GM18867 (cell line): Measurements from ENCODE around the gene CDH9.

Experiments
- ATAC-seq: cut with Tn5 transposase; IDR thresholded peaks from one replicate; pipeline ENCODE4 v1.9.1; 2021; ENCODE audit warnings: mild to moderate bottlenecking, moderate library complexity; ENCODE audit not compliant: unreplicated experiment

CDH9 gene

GRCh38 chr5:27038476-27038875 lies at the start of gene CDH9:
Gene CDH9 (minus strand): TSS chr5:27038586. CDS start chr5:26988333, 50,253 bp downstream.
- ATAC-seq = no peak

DNA sequence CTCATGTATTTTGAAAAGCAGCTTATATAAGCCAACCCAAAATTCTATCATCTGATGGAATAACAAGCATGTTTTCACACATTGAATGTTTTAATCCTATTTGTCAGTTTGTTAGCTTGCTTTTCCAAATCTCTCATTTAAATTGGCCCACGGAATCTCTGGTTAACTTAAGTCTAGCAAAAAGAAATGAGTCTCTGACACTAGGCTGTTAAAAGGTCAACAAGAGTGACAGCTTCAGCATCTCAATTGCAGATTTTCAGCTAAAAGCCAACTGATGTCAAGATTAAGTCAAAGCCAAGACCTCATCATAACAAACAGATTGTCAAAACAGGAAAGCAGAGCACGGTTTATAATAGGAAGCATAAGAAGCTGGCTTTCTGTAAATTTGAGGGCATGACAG lies 49.4 kb upstream of the CDH9 start:
- ATAC-seq = no peak

- no peak for ATAC-seq
Observed at GRCh38 chr5:27083449-27084415, 45.3 kb upstream of the CDH9 start.

DNA sequence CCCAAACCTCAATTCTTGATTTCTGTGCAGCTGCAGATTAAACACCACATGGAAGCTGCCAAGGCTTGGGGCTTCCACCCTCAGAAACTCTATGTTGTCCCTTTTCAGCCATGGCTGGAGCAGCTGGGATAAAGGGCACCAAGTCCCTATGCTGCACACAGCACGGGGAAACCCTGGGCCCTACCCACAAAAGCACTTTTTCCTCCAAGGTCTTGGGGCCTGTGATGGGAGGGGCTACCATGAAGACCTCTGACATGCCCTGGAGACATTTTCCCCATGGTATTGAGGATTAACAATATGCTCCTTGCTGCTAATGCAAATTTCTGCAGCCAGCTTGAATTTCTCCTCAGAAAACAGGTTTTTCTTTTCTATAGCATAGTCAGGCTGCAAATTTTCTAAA lies 41.8 kb upstream of the CDH9 start:
- ATAC-seq = no peak

- no peak for ATAC-seq
Observed at GRCh38 chr5:27062451-27062850, 24.1 kb upstream of the CDH9 start.

- ATAC-seq = no peak
Observed at GRCh38 chr5:27048510-27048909, 10.1 kb upstream of the CDH9 start.

DNA sequence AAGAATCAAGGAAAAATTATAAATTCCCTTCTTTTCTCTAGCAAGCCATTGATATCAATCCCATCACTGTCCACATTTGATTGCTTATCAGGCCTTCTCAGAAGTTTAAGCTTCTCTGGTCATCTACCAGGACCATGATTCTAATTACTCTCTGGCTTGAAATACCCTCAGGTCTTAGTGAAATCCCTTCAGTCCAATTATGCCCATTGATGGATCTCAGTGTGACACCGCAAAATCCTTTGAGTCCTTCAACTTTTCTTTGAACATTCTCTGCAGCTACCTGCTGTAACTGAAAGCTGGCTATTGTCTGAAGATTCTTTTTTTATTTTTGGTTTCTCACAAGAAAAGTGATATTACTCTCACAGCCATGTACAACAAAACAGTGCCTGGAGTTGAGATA lies 3.0 kb upstream of the CDH9 start:
- no peak for ATAC-seq

DNA sequence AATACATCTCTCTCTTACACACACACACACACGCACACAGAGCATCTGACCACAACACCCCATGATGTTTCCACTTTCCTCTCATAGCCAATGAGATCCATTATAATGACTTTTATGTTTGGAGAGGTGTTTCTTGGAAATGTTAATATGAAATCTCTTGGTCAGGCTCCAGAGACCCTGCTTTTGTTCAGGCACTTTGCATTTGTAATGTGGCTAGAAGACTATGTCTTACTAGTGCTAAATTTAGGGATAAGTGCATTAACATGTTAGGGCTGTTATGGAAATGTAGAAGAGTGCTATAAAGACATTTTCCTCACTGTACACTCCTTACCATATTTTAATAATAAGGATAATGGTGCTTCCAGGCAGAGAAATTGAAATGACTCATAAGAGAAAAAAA lies 3.8 kb downstream of the CDH9 start:
- no peak for ATAC-seq

GRCh38 chr5:27026801-27027200 lies 11.6 kb downstream of the CDH9 start:
- no peak for ATAC-seq

GRCh38 chr5:27026063-27026462 lies 12.3 kb downstream of the CDH9 start:
- no peak for ATAC-seq

DNA sequence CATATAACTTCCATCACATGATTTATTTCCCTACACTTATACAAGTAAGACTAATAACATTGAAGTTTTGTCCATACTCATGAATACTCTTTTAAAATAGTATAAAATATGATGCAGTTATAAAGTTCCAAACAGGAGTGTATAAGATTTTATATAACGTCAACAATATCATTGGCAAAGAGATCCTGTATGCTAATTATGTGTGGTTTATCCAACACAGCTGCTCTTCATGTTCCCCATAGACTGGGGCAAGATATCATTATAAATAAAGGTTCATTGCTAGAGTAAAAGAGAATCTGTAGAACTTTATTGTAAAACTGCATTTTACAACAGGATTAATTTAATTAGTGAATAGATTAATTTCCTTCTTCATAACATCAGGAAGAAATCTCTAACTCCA lies 16.9 kb downstream of the CDH9 start:
- ATAC-seq = no peak

DNA sequence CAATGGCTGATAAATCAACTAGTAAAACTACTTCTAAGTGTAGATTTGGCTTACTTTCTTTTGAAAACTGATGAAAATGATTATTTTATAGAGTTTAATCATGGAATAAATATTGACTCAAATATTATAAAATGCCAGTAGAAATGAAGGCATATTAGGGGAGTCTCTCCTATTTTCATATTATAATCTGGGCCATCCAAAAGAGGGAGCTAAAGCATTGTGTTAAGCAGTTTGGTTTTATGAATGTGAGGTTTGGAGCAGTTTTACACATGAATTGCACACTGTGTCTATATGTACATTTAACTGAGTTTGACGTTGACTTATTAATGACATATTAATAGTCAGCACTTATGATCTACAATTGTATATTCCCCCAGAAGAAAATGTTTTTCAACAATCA lies 17.4 kb downstream of the CDH9 start:
- ATAC-seq = no peak

DNA sequence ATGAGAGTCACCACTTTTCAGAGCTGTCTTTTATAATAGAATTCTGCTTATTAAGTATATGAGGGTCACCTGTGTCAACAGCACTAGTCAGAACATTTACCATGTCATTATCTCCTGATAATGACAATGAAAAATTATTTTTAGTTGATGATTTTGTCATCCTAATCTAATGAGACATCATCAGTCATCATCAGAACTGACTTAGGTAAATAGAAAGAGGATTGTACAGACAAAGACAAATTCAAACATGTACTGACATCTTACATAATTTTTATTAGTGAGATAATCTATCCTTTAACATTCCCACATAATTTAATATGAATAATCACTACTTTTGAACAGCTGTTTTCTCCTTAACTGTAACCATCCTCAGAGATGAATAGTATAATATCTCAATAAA lies 22.6 kb downstream of the CDH9 start:
- no peak for ATAC-seq

DNA sequence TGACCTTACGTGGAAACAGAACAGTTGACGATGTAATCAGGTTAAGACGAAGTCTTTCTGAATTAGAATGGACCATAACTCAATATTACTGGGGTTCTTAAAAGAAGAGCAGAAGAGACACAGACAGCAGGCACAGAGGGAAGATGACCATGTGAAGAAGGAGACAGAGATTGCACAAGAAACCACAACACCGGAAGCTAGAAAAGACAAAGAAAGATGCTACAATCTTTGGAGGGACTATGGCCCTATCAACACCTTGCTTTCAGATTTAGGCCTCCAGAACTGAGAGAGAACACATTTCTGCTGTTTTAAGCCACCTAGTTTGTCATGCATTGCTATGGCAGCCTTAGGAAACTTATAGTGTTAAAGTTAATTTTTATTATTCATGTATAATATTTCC lies 27.1 kb downstream of the CDH9 start:
- ATAC-seq = no peak

DNA sequence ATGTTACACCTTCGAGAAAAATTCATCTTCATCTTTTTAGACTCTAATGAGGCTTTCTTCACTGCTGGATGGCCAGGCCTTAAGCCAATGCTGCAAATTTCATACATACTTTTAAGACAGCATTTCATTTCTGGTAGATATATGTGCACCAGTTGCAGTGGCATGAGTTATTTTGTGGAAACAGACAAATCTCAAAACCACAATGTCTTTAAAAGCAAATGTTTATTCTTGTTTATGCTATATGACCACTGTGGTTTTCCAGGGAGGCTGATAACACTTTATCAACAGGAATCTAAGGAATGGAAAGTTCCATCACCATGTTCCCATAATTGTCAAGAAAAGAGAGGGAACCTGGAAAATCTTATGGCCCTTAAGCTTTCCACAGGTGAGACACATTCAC lies 27.7 kb downstream of the CDH9 start:
- no peak for ATAC-seq

DNA sequence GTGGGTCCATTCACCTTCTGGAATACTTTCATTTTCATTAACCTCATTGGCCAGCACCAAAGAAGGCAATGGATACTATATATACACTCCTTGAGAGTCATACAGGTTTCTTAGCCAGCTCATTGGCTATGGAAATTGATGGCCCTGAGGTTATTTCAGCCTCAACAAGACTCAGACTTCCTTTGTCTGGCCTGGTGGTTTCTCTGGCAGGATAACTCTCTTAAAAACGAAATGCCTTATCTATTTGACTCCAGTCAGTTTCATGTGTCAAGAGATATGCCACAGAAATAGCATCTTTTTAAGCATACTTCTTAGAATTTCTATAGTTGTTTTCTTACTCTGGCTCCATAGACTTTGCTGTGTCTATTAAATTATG lies 28.9 kb downstream of the CDH9 start:
- ATAC-seq = no peak

GRCh38 chr5:27008604-27009539 lies 29.5 kb downstream of the CDH9 start:
- ATAC-seq = no peak

DNA sequence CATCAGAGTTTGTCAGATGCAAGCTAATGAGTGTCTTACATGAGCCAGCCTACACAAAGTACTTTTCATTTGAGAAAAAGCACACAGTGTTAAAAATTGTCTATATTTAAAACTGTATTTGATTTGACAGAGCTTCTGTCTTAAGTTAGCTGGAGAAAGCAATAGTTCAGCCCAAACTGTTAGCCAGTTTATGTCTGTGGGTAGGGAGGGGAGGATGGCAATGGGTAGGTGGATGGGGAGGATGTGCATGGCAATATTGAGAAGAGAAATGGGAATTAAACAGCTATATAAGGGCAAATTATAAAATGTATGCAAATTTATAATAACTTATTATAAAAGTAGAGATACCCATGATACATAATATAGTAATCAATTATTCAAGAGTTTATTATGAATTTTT lies 31.3 kb downstream of the CDH9 start:
- no peak for ATAC-seq

DNA sequence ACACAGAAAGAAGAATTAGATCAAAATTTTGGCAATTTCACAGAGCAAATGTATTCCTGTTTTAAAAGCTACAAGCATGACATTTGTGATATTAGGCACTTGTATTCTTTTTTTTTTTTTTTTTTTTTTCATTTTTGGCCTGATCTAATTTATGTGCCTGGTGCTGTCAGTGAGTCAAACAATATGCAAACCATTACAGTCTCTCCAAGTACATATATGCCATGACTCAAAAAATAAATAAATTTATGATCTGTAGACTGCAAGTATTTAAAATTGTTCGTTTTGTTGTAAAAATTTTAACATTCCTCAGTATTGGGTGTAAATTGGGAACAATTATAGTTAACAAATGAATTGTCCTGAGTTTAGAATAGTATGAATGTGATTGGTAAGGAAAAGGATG lies 51.4 kb downstream of the CDH9 start:
- no peak for ATAC-seq

DNA sequence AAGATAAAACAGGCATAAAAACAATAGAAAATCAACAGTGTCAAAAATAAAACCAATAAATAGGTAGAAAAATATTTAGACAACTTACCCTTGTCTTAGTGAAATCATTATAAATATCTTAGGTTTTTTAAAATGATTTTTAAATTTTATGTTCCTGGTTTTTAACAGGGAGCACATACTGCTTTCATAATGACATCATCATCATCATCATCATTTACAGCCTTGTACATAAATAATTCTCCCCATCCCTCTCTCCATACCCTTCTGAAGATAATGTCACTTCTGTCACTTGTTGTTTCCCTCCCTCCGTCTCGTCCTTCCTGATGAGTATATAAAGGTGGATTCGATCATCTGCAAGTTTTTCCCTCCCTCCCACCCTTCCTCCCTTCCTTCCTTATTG lies 56.6 kb downstream of the CDH9 start:
- no peak for ATAC-seq

- no peak for ATAC-seq
Observed at GRCh38 chr5:26959290-26959689, 79.1 kb downstream of the CDH9 start.

- no peak for ATAC-seq
Observed at GRCh38 chr5:26955161-26955560, 83.2 kb downstream of the CDH9 start.
